Stimulated activated CD4-positive, alpha-beta T cell treated with anti-CD3 and anti-CD28 coated beads, TNF-alpha, amount 100 ng/mL, for 4 hours (primary cell): Measurements from ENCODE around the gene SMAD1.

Source experiments
- DNase-seq, 3 experiments: peaks; one replicate each; pipeline ENCODE4 v3.0.0-alpha.2; 2020; ENCODE audit warnings: low read depth in 3 of 3

The SMAD1 gene

GRCh38 chr4:145489556-145489955 is 7.9 kb downstream of the SMAD1 start:
- no peak for DNase-seq

DNA sequence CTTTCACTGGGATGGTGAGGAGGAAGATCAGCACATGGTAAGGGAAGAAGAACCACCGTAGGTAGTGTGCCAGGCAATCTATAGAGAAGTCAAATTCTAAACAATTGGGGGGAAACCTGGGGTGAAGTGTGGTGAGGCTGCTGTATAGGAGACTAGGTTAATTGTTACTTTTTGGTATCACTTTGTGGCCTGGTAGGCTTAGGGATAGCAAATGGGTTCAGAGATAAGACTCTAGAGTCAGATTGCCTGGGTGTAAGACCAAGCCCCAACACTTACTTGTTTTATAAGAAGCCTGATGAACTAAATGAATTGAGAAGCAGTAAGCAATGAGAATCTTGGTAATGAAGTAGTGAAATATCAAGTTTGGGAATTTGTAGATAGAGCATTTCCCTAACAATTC is 8.7 kb downstream of the SMAD1 start:
- no peak for DNase-seq

DNA sequence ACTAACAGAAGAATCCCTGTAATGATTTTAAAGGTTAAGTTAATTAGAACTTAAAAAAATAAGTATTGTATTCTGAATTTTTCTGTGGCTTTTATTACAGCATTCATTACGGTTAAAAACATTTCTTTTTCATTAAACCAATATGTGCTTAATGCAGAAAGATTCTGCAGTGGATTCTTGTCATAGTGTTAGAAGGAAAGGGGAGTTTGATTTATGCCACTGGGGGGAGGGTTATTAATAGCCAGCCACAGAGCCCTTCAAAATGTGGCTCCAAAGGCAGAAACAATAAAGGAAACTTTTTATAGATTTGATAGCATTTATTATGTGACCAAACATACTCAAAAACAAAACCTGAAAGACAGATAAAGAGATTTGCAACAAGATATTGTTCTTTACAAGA is 9.1 kb downstream of the SMAD1 start:
- DNase-seq = no peak

- DNase-seq = no peak
Observed at GRCh38 chr4:145492376-145492775, 10.7 kb downstream of the SMAD1 start.

DNA sequence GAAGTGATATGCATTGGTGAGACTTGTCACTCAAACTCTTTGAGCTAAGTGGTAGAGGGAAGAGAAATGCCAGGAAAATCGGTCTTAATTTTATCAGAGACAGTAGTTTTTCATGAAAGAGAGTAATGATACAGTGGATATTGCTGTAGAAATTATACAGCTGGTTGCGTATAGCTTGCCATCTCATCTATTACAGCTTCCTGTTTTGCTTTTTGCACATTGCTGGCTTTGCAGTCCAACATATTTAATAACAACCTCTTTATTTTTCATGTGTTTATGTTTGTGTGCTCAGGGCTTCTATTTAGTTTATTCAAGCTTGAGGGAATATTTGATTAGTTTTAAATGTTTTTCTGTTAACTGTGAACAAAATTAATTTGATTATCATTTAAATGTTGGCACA is 11.5 kb downstream of the SMAD1 start:
- DNase-seq = no peak

GRCh38 chr4:145494666-145495270 is 13.1 kb downstream of the SMAD1 start:
- DNase-seq = no peak

- DNase-seq = no peak
Observed at GRCh38 chr4:145496292-145496691, 14.6 kb downstream of the SMAD1 start.

- DNase-seq = no peak
Observed at GRCh38 chr4:145497199-145498149, 15.8 kb downstream of the SMAD1 start.

GRCh38 chr4:145498430-145498829 is 16.8 kb downstream of the SMAD1 start:
- DNase-seq = no peak

DNA sequence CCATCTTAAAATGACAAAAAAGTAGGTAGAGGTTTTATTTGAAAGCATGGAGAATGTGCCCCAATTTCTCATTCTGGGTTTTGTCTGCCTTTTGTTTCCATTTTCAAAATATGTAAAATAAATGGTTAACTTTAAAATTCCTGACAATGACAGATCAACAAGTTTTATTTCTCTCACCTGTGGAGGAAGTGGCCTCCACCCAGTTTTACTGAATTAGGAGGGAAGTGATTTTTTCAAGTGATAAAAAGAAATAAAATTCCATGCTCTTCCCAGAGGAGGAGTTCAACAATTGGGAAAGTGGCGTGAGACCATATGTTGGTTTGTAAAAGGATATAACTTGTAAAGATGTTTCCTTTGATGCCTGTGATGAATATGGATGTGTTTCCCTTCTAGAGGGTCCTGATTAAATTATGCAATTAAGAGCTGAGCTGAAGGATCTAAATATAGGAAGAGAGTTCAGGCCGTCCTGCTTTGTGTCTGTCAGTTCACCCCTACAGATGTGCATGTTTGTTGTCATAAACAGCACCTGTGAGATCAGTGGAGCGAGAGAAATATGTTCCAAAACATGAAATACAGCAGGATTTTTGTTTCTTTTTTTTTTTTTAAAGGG is 19.5 kb downstream of the SMAD1 start:
- DNase-seq = no peak

- no peak for DNase-seq
Observed at GRCh38 chr4:145502809-145503208, 21.2 kb downstream of the SMAD1 start.

- DNase-seq = no peak
Observed at GRCh38 chr4:145503486-145504072, 21.9 kb downstream of the SMAD1 start.

DNA sequence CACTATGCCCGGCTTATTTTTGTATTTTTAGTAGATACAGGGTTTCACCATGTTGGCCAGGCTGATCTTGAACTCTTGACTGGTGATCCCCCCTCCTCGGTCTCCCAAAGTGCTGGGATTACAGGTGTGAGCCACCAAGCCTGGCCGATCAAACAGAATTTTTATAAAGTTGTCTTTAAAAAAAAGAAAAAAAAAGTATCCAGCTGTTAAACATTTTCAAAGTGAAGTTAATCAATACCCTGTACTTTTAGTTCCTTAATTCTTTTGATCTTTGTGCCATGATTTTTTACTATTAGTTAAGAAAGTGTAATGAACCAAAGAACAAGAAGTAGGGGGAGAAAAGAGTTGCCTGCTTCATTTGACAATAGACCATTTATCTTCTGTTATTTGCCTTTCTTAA is 24.3 kb downstream of the SMAD1 start:
- no peak for DNase-seq

DNA sequence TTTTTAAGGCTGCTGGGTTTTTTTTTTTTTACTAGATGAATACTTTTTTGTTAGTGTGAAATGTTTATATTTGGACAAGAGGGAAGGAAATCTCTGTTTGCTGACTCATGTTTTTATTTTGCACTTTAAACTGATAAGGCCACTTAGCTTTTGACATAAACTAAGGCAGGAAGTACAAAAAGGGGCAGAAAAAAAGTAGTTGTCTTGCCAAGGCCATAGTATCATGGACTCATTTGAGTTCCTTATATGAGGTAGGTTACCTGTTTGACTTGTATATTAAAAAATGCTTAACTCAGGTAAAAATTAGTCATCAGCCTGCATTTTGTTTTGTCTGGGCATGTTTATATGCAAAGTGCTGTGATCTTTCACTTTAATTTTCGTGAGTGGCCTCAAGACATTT is 26.0 kb downstream of the SMAD1 start:
- DNase-seq = no peak

GRCh38 chr4:145511913-145512522 is 30.4 kb downstream of the SMAD1 start:
- no peak for DNase-seq

DNA sequence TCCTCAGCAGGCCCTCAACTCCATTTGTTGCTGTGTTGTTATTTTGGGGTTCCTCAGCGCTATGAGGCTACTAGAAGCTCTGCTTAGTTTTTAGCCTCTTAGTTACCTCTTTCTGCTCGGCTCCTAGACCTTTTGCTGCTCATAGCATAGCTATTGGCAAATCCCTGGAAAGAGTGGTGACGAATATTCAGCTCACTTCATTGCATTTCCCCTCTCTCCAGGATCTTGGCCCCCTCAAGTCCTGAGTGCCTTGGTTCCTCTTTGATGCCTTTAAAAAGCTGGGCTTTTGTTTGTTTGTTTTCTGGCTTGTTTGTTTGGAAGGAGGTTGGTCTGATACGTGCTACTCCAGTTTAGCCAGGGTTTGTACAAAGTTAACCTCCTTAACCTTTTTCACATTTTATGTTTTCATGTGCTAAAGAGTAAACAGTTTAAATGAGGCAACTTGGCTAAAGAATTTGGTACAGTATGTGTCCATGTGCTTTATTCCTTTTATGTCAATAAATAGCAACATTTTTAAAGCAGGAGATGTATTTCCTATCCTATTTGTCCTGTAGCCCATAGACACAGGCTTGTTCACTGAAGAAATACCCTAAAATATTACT is 31.5 kb downstream of the SMAD1 start:
- DNase-seq = no peak

- DNase-seq = no peak
Observed at GRCh38 chr4:145520172-145520571, 38.5 kb downstream of the SMAD1 start.

GRCh38 chr4:145521282-145521681 is 39.6 kb downstream of the SMAD1 start:
- DNase-seq = no peak

DNA sequence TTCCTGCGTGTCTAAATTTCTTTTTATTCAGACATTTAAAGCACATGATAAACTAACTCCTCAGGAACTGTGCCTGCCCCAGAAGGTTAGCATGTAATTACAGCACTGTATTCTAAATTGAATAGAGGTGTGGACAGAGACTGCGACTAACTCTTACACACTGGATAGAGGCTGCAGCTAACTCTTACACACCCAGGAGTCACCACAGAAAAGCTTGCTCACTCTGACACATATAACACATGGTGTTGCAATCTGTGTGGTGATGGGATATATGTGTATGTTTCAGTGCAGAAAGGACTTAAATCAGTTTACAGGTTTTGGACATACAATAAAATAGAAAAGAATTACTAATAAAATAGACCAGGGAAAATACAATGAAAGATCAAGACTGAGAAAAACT is 41.5 kb downstream of the SMAD1 start:
- DNase-seq = no peak

- DNase-seq = no peak
Observed at GRCh38 chr4:145524552-145524951, 42.9 kb downstream of the SMAD1 start.

DNA sequence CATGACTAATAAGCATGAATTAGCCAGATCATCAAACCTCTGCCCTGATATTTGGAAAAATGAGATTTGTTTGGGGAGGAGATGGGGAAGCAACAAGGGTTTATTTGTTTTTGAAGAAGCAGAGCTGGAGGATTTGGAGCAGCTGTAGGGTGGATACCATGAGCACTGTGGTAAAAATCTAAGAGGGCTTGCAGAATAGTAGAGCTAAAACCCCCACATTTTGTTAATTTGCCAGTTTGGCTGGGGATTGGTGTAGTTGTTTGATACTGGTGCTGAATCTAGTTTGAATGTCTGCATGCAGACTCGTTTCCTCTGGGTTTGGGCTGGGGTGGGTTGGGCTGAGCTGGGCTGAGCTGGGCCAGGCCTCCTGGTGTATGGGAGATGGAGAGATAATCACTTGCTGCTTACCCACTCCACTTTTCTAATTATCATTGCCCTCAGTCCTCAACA is 43.7 kb downstream of the SMAD1 start:
- DNase-seq = no peak

DNA sequence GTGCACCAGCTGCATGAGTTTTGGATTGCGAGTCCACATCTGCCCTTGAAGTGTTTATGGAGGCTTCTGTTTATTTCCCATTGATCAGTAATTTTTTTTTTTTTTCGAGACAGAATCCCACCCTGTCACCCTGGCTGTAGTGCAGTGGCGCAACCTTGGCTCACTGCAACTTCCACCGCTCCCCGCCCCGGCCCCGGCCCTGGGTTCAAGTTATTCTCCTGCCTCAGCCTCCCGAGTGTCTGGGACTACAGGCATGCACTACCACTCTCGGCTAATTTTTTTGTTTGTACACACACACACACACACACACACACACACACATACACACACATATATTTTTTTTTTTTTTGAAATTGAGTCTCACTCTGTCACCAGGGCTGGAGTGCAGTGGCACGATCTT is 46.1 kb downstream of the SMAD1 start:
- DNase-seq = no peak
